GM19397 (cell line): Measurements from ENCODE around the gene PCDHA11.
"Not testable (repeated sequence)": the region's sequence is repeated elsewhere in the genome, so short reads cannot be mapped to it uniquely, and the experiment has no call there.

Experiments used
- ATAC-seq: cut with Tn5 transposase; IDR thresholded peaks from one replicate; pipeline ENCODE4 v1.9.1; 2021; ENCODE audit warnings: mild to moderate bottlenecking, moderate library complexity; ENCODE audit not compliant: unreplicated experiment

Gene PCDHA11

DNA sequence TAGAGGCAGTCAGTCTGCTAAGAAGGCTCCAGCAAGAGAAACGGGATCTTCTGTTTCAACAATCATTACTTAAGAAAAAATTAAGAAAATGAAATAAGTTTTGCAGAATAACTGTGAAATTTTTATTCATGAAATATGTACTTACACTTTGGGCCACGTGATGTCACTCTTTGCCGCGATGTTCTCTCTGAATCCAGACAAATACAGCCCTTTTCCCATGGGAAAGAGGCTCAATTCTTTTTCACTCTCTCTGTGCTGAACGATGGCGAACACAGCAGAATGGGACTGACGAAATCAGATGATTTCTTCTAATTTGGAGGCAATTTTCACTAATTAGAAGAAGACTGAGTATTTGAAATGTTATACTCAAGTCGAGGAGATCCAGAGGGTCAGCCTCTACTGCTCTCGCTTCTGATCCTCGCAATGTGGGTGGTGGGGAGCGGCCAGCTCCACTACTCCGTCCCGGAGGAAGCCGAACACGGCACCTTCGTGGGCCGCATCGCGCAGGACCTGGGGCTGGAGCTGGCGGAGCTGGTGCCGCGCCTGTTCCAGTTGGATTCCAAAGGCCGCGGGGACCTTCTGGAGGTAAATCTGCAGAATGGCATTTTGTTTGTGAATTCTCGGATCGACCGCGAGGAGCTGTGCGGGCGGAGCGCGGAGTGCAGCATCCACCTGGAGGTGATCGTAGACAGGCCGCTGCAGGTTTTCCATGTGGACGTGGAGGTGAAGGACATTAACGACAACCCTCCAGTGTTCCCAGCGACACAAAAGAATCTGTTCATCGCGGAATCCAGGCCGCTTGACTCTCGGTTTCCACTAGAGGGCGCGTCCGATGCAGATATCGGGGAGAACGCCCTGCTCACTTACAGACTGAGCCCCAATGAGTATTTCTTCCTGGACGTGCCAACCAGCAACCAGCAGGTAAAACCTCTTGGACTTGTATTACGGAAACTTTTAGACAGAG, 20.3 kb upstream of the PCDHA11 start, which contains the start of gene PCDHA9:
PCDHA9 (plus strand) TSS at position 244 of the 964 bp plus-strand sequence; CDS start at position 358, 114 bp downstream.
- not testable (repeated sequence) for ATAC-seq

DNA sequence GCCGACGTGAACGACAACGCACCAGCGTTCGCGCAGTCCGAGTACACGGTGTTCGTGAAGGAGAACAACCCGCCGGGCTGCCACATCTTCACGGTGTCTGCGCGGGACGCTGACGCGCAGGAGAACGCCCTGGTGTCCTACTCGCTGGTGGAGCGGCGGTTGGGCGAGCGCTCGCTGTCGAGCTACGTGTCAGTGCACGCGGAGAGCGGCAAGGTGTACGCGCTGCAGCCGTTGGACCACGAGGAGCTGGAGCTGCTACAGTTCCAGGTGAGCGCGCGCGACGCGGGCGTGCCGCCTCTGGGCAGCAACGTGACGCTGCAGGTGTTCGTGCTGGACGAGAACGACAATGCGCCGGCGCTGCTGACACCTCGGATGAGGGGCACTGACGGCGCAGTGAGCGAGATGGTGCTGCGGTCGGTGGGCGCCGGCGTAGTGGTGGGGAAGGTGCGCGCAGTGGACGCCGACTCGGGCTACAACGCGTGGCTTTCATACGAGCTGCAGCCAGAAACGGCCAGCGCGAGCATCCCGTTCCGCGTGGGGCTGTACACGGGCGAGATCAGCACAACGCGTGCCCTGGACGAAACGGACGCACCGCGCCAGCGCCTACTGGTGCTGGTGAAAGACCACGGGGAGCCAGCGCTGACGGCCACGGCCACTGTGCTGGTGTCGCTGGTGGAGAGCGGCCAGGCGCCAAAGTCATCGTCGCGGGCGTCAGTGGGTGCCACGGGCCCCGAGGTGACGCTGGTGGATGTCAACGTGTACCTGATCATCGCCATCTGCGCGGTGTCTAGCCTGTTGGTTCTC, 18.7 kb upstream of the PCDHA11 start:
- ATAC-seq, result not testable (repeated sequence)

DNA sequence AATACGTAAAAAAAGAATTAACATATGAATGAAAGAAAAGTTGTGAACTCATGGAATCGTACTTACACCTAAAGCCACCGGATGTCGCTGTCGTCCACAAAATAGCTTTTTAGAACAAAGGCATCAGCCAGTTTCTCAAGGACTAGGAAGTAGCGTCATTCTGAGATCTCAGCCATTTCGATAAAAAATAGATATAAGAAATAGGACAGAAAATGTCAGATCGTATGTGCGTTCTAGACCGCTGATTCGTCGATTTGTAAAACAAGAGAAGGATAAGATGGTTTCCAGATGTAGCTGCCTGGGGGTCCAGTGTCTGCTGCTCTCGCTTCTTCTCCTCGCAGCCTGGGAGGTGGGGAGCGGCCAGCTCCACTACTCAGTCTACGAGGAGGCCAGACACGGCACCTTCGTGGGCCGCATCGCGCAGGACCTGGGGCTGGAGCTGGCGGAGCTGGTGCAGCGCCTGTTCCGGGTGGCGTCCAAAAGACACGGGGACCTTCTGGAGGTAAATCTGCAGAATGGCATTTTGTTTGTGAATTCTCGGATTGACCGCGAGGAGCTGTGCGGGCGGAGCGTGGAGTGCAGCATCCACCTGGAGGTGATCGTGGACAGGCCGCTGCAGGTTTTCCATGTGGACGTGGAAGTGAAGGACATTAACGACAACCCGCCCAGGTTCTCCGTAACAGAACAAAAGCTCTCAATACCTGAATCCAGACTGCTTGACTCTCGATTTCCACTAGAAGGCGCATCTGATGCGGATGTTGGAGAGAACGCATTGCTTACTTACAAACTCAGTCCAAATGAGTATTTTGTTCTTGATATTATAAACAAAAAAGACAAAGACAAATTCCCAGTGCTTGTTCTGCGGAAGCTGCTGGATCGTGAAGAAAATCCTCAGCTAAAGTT, 12.7 kb upstream of the PCDHA11 start, which contains the start of gene PCDHA10:
PCDHA10 (plus strand) TSS at position 126 of the 903 bp plus-strand sequence; CDS start at position 278, 152 bp downstream.
- no peak for ATAC-seq

DNA sequence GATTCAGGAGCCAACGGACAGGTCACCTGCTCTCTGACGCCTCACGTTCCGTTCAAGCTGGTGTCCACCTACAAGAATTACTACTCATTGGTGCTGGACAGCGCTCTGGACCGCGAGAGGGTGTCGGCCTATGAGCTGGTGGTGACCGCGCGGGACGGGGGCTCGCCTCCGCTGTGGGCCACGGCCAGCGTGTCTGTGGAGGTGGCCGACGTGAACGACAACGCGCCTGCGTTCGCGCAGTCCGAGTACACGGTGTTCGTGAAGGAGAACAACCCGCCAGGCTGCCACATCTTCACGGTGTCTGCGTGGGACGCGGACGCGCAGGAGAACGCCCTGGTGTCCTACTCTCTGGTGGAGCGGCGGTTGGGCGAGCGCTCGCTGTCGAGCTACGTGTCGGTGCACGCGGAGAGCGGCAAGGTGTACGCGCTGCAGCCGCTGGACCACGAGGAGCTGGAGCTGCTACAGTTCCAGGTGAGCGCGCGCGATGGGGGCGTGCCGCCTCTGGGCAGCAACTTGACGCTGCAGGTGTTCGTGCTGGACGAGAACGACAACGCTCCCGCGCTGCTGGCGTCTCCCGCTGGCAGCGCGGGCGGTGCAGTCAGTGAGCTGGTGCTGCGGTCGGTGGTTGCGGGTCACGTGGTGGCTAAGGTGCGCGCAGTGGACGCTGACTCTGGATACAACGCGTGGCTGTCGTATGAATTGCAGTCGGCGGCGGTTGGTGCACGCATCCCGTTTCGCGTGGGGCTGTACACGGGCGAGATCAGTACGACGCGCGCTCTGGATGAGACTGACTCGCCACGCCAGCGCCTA, 11.4 kb upstream of the PCDHA11 start:
- no peak for ATAC-seq

DNA sequence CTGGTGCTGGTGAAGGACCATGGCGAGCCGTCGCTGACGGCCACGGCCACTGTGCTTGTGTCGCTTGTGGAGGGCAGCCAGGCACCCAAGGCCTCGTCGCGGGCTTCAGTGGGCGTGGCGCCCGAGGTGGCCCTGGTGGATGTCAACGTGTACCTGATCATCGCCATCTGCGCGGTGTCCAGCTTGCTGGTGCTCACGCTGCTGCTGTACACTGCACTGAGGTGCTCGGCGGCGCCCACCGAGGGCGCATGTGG, 10.8 kb upstream of the PCDHA11 start:
- ATAC-seq, result no peak

DNA sequence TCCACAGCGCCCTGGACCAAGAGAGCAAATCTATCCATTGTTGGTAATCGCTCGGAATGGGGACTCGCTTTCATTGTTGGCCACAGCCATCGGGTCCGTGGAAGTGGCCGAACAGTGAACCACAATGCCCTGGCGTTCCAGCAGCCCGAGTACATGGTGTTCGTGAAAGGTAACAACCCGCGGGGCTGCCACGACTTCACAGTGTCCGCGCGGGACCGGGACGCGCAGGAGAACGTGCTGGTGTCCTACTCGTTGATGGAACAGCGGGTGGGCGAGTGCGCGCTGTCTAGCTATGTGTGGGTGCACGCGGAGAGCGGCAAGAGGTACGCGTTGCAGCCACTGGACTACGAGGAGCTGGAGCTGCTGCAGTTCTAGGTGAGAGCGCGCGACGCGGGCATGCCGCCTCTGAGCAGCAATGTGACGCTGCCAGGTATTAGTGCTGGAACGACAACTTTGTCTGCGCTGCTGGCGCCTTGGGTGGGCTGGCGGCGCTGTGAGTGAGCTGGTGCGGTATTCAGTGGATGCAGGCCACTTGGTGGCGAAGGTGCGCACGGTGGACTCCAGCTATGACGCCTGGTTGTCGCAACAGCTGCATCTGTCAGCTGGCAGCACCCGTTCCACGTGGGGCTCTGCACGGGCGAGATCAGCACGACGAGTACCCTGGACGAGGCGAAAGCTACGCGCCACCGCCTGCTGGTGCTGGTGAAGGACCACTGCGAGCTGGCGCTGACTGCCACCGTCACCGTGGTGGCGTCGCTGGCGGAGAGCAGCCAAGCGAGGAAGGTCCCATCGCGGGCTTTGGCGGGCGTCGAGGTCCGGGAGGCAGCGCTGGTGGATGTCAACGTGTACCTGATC, 6.1 kb upstream of the PCDHA11 start:
- ATAC-seq, result no peak

DNA sequence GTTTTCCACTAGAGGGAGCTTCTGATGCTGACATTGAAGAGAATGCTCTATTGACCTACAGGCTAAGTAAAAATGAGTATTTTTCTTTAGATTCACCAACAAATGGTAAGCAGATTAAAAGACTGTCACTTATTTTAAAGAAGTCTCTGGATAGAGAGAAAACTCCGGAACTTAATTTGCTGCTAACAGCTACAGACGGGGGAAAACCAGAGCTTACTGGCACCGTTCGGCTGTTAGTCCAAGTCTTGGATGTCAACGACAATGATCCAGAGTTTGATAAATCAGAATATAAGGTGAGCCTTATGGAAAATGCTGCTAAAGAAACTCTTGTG, 764 bp downstream of the PCDHA11 start:
- ATAC-seq, result no peak

DNA sequence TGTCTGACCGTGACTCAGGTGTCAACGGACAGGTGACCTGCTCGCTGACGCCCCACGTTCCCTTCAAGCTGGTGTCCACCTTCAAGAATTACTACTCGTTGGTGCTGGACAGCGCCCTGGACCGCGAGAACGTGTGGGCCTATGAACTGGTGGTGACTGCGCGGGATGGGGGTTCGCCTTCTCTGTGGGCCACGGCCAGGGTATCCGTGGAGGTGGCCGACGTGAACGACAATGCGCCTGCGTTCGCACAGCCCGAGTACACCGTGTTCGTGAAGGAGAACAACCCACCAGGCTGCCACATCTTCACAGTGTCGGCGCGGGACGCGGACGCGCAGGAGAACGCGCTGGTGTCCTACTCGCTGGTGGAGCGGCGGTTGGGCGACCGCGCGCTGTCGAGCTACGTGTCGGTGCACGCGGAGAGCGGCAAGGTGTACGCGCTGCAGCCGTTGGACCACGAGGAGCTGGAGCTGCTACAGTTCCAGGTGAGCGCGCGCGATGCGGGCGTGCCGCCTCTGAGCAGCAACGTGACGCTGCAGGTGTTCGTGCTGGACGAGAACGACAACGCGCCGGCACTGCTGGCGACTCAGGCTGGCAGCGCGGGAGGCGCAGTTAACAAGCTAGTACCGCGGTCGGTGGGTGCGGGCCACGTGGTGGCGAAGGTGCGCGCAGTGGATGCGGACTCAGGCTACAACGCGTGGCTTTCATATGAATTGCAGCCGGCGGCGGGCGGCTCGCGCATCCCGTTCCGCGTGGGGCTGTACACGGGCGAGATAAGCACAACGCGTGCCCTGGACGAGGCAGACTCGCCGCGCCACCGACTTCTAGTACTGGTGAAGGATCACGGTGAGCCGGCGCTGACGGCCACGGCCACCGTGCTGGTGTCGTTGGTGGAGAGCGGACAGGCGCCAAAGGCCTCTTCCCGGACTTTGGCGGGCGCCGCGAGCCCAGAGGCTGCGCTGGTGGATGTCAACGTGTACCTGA, 1.8 kb downstream of the PCDHA11 start:
- no peak for ATAC-seq

DNA sequence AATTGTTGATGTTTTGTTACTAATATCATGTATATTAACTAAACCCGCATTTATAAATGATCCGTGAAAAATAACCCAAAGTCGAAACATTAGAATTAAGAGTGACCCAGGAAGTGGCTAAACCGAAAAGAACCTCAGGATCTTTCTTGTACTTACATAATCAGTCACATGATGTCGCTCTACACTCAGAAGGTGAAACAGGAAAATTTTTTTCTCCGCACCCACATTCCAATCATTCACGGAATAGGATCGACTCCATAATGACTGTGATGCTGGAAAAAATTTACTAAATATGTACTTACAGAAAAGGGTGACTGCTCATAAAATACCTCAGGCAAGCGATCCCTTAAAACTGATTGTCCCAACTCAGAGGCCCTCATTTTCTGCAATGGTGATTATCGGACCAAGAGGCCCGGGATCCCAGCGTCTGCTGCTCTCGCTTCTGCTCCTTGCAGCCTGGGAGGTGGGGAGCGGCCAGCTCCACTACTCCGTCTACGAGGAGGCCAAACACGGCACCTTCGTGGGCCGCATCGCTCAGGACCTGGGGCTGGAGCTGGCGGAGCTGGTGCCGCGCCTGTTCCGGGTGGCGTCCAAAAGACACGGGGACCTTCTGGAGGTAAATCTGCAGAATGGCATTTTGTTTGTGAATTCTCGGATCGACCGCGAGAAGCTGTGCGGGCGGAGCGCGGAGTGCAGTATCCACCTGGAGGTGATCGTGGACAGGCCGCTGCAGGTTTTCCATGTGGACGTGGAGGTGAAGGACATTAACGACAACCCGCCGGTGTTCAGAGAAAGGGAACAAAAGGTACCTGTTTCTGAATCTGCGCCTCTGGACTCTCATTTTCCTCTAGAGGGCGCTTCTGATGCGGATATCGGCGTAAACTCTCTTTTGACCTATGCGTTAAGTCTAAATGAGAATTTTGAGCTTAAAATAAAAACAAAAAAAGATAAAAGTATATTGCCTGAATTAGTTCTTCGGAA, 6.6 kb downstream of the PCDHA11 start, which contains the start of gene PCDHA12:
PCDHA12 (plus strand) TSS at position 224 of the 981 bp plus-strand sequence; CDS start at position 389, 165 bp downstream.
- no peak for ATAC-seq

DNA sequence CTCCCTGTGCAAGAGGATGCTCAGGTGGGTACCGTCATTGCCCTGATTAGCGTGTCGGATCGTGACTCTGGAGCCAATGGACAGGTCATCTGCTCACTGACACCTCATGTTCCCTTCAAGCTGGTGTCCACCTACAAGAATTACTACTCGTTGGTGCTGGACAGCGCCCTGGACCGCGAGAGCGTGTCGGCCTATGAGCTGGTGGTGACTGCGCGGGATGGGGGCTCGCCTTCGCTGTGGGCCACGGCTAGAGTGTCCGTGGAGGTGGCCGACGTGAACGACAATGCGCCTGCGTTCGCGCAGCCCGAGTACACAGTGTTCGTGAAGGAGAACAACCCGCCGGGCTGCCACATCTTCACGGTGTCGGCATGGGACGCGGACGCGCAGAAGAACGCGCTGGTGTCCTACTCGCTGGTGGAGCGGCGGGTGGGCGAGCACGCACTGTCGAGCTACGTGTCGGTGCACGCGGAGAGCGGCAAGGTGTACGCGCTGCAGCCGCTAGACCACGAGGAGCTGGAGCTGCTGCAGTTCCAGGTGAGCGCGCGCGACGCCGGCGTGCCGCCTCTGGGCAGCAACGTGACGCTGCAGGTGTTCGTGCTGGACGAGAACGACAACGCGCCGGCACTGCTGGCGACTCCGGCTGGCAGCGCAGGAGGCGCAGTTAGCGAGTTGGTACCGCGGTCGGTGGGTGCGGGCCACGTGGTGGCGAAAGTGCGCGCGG, 7.9 kb downstream of the PCDHA11 start:
- ATAC-seq, result not testable (repeated sequence)

DNA sequence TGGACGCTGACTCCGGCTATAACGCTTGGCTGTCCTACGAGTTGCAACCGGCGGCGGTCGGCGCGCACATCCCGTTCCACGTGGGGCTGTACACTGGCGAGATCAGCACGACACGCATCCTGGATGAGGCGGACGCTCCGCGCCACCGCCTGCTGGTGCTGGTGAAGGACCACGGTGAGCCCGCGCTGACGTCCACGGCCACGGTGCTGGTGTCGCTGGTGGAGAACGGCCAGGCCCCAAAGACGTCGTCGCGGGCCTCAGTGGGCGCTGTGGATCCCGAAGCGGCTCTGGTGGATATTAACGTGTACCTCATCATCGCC, 8.5 kb downstream of the PCDHA11 start:
- ATAC-seq, result no peak

DNA sequence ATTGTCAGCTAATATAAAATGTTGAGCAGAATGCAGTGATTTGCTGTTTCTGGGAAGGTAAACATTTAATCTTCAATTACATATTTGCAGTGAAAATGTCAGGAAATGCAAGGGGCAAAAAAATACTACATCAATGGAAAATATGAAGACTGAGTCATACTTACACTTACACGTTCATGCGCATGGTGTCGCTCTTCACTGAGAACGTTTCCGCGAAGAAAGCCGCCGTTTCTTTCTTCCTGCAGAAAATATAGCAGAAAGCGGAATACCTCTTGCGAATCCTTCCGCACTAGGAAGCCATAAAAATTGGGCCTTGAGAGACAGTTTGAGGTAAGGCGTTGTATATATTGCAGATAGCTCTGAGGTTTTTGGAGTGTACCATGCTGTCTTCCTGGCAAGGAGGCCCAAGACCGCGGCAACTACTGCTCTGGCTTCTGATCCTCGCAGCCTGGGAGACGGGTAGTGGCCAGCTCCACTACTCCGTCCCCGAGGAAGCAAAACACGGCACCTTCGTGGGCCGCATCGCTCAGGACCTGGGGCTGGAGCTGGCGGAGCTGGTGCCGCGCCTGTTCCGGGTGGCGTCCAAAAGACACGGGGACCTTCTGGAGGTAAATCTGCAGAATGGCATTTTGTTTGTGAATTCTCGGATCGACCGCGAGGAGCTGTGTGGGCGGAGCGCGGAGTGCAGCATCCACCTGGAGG, 13.3 kb downstream of the PCDHA11 start, which contains the start of gene PCDHA13:
PCDHA13 (plus strand) TSS at position 236 of the 702 bp plus-strand sequence; CDS start at position 381, 145 bp downstream.
- ATAC-seq, result no peak

DNA sequence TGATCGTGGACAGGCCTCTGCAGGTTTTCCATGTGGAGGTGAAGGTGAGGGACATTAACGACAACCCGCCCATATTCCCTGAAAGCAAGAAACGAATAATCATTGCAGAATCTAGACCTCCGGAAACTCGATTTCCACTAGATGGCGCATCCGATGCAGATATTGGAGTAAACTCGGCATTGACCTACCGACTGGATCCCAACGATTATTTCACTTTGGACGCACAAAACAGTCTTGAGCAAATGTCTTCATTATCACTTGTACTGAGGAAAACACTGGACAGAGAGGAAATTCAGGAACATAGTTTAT, 13.8 kb downstream of the PCDHA11 start:
- ATAC-seq, result no peak

DNA sequence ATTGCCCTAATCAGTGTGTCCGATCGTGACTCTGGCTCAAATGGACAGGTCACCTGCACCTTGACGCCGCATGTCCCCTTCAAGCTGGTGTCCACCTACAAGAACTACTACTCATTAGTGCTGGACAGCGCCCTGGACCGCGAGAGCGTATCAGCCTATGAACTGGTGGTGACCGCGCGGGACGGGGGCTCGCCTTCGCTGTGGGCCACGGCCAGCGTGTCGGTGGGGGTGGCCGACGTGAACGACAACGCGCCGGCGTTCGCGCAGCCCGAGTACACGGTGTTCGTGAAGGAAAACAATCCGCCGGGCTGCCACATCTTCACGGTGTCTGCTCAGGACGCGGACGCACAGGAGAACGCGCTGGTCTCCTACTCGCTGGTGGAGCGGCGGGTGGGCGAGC, 14.6 kb downstream of the PCDHA11 start:
- no peak for ATAC-seq

DNA sequence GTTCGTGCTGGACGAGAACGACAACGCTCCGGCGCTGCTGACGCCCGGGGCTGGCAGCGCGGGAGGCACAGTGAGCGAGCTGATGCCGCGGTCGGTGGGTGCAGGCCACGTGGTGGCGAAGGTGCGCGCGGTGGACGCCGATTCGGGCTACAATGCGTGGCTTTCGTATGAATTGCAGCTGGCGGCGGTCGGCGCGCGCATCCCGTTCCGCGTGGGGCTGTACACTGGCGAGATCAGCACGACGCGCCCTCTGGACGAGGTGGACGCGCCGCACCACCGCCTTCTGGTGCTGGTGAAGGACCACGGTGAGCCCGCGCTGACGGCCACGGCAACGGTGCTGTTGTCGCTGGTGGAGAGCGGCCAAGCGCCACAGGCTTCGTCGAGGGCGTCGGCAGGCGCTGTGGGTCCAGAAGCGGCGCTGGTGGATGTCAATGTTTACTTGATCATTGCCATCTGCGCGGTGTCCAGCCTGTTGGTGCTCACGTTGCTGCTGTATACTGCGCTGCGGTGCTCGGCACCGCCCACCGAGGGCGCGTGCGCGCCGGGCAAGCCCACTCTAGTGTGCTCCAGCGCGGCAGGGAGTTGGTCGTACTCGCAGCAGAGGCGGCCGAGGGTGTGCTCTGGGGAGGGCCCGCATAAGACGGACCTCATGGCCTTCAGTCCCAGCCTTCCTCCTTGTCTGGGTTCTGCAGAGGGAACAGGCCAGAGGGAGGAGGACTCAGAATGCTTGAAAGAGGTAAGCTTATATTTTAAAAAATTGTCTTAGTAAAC, 15.4 kb downstream of the PCDHA11 start:
- ATAC-seq, result no peak
